ENCODE data around the gene MARK1. TPM values are rescaled to one million over a fixed set of nuclear protein-coding genes. Genes with fewer than 3 reads are reported as not detected.

The MARK1 gene
- total RNA-seq, 1 experiment from 2014 or later, result 1.8 TPM

DNA sequence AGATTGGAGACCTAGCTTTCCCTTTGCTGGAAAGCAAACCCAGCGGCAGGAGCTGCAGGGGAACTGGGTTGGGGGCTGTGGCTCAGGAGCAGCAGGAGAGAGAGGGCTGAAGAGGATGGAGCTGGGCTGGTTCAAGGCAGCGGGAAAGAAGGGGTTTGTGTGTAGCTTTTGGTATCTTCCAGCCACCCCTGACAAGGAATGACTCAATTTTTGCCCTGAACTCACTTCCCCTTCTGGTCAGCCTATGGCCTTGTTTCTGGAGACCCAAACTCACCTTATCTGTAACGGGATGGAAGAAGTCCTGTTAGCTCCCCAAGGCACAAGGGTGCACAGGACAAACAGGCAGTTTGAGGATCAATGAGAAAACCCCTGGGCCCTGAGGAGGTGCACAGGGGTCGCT lies 175.4 kb downstream of the MARK1 start:
- TF ChIP-seq, protein P1, sequence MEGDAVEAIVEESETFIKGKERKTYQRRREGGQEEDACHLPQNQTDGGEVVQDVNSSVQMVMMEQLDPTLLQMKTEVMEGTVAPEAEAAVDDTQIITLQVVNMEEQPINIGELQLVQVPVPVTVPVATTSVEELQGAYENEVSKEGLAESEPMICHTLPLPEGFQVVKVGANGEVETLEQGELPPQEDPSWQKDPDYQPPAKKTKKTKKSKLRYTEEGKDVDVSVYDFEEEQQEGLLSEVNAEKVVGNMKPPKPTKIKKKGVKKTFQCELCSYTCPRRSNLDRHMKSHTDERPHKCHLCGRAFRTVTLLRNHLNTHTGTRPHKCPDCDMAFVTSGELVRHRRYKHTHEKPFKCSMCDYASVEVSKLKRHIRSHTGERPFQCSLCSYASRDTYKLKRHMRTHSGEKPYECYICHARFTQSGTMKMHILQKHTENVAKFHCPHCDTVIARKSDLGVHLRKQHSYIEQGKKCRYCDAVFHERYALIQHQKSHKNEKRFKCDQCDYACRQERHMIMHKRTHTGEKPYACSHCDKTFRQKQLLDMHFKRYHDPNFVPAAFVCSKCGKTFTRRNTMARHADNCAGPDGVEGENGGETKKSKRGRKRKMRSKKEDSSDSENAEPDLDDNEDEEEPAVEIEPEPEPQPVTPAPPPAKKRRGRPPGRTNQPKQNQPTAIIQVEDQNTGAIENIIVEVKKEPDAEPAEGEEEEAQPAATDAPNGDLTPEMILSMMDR (IDR thresholded peaks at IDR 0.05; ENCODE audit: unreplicated experiment), result no peak
- Mint-ChIP-seq H3K27me3 (ENCODE audit: unreplicated experiment) (peaks cover 7% of the 10 kb centered on the region), H3K4me3 (ENCODE audit: low read depth, unreplicated experiment) (no peak overlapping the region), H3K9me3 (ENCODE audit: low read depth, unreplicated experiment) (no peaks in the 10 kb centered on the region), H3K36me3 (ENCODE audit: insufficient read depth, unreplicated experiment) (no peaks in the 10 kb centered on the region), H3K4me1 (ENCODE audit: low read depth, unreplicated experiment) (no peaks in the 10 kb centered on the region), H3K27ac (ENCODE audit: unreplicated experiment) (no peak overlapping the region)
- no TSS peak for BruUV-seq (replicated peaks)
- DNase-seq, result no peak
- intact Hi-C loops (cut with micrococcal nuclease; ENCODE audit: unreplicated experiment), result no loop called here
- CTCF ChIA-PET, result interaction anchor here (0.5 kb wide), 1 partner anchor 21 kb away, joined by 3 read pairs; no protein-coding TSS in a partner anchor

DNA sequence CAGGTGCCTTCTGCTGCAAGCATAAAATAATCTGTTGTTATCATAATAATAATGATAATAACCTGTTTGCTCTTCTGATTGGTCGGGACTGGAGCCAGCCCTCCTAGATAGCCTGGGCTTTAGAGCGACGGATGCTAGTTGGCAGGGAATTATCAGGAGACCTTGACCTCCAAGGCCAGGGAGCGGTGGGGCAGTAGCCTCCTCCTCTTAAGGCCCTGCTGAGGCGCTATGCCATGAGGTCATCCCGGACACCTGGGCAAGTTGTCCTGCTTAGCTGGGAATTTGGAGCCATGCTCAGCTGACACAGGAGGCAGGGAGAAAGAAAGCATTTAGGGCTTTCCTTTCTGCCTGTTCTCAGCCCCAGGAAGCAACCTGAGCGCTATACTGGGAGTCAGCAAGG lies 177.8 kb downstream of the MARK1 start:
- TF ChIP-seq, protein P1 (IDR thresholded peaks at IDR 0.05; ENCODE audit: unreplicated experiment), result no peak
- no peak overlapping the region for H3K4me3 Mint-ChIP-seq (ENCODE audit: low read depth, unreplicated experiment)
- CTCF ChIA-PET, result no interaction called here
- no peak for DNase-seq
- no peak overlapping the region for H3K27ac Mint-ChIP-seq (ENCODE audit: unreplicated experiment)
- H3K27me3 Mint-ChIP-seq (ENCODE audit: unreplicated experiment), result peaks cover 7% of the 10 kb centered on the region
- H3K4me1 Mint-ChIP-seq (ENCODE audit: low read depth, unreplicated experiment), result no peaks in the 10 kb centered on the region
- H3K36me3 Mint-ChIP-seq (ENCODE audit: insufficient read depth, unreplicated experiment), result no peaks in the 10 kb centered on the region
- intact Hi-C loops (cut with micrococcal nuclease; ENCODE audit: unreplicated experiment), result no loop called here
- BruUV-seq (replicated peaks), result no TSS peak
- H3K9me3 Mint-ChIP-seq (ENCODE audit: low read depth, unreplicated experiment), result no peaks in the 10 kb centered on the region

DNA sequence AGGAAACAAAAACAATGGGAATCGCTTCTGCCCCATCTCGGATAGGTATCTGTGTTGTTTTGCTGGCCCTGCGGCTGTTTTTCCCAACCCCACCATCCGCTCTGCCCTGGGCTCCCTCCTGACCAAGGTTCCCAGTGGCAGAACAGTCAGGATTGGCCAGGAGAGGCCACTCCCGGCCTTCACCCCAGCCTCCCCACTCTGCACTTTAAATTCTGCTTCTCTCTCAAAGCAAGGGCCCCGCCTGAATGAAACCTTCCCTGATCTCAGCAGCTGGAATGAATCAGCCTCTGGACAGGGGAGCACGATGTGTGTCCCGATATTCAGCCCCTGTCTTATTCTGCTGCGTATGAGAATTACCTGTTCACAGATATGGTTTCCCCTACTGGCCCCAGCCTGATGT lies 178.5 kb downstream of the MARK1 start:
- Mint-ChIP-seq H3K9me3 (ENCODE audit: low read depth, unreplicated experiment) (no peaks in the 10 kb centered on the region), H3K27me3 (ENCODE audit: unreplicated experiment) (peaks cover 7% of the 10 kb centered on the region), H3K4me1 (ENCODE audit: low read depth, unreplicated experiment) (no peaks in the 10 kb centered on the region), H3K4me3 (ENCODE audit: low read depth, unreplicated experiment) (no peak overlapping the region), H3K27ac (ENCODE audit: unreplicated experiment) (no peak overlapping the region), H3K36me3 (ENCODE audit: insufficient read depth, unreplicated experiment) (no peaks in the 10 kb centered on the region)
- TF ChIP-seq, protein P1 (IDR thresholded peaks at IDR 0.05; ENCODE audit: unreplicated experiment), result no peak
- BruUV-seq (replicated peaks), result no TSS peak
- intact Hi-C loops (cut with micrococcal nuclease; ENCODE audit: unreplicated experiment), result no loop called here
- CTCF ChIA-PET, result interaction anchor here (0.6 kb wide), 1 partner anchor 249 kb away, joined by 3 read pairs; no protein-coding TSS in a partner anchor
- no peak for DNase-seq

DNA sequence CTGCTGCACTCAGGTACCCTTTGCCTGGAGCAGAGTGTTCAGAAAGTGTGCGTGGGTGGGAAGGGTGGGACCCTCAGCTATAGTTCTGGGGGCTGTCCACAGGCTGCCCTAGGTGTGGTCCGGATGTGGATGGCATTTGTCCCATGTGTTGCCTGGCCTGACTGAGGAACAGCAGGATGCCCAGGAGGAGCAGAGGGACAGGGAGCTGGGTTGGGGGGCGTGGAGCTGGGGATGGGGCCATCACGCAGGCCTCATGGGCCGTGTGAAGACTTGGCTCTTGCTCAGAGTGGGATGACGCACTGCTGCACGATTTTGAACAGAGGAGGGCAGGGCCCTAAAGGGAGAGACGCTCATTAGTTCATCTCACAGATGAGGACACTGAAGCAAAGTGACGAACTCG lies 179.2 kb downstream of the MARK1 start:
- Mint-ChIP-seq H3K27ac (ENCODE audit: unreplicated experiment) (no peak overlapping the region), H3K4me3 (ENCODE audit: low read depth, unreplicated experiment) (no peak overlapping the region), H3K9me3 (ENCODE audit: low read depth, unreplicated experiment) (no peaks in the 10 kb centered on the region), H3K4me1 (ENCODE audit: low read depth, unreplicated experiment) (no peaks in the 10 kb centered on the region), H3K27me3 (ENCODE audit: unreplicated experiment) (peaks cover 7% of the 10 kb centered on the region), H3K36me3 (ENCODE audit: insufficient read depth, unreplicated experiment) (no peaks in the 10 kb centered on the region)
- intact Hi-C loops (cut with micrococcal nuclease; ENCODE audit: unreplicated experiment), result no loop called here
- no TSS peak for BruUV-seq (replicated peaks)
- no peak for DNase-seq
- TF ChIP-seq, protein P1 (IDR thresholded peaks at IDR 0.05; ENCODE audit: unreplicated experiment), result no peak
- CTCF ChIA-PET, result interaction anchor here (0.6 kb wide), 1 partner anchor 248 kb away, joined by 3 read pairs; no protein-coding TSS in a partner anchor
